Mesothelial cell of epicardium (in vitro differentiated cells): ENCODE results near the gene DPH7. TPM values are rescaled to one million over a fixed set of nuclear protein-coding genes. Genes with fewer than 3 reads are reported as not detected.

Source experiments
- DNase-seq, 2 experiments: peaks; one replicate each; pipeline ENCODE4 v3.0.0; 2021; ENCODE audit warnings: low spot score in 2 of 2; ENCODE audit not compliant: unreplicated experiment in 2 of 2
- H3K27ac Mint-ChIP-seq: 2 replicates; pipeline ENCODE4 v1.8.0; 2021; ENCODE audit warnings: mixed read lengths
- H3K27me3 Mint-ChIP-seq: 2 replicates; pipeline ENCODE4 v1.8.0; 2021; ENCODE audit warnings: low read depth, mixed read lengths
- H3K36me3 Mint-ChIP-seq: 2 replicates; pipeline ENCODE4 v1.8.0; 2021; ENCODE audit warnings: mixed read lengths
- H3K4me1 Mint-ChIP-seq: 2 replicates; pipeline ENCODE4 v1.8.0; 2021; ENCODE audit warnings: mixed read lengths
- H3K4me3 Mint-ChIP-seq: 2 replicates; pipeline ENCODE4 v1.8.0; 2021; ENCODE audit warnings: mild to moderate bottlenecking, moderate library complexity, mixed read lengths
- H3K9me3 Mint-ChIP-seq: 2 replicates; pipeline ENCODE4 v1.8.0; 2021; ENCODE audit warnings: mixed read lengths
- CTCF ChIP-seq: fragments of 200-600 bp; sonication (generic); IDR thresholded peaks from one replicate; pipeline ENCODE4 v1.5.0; 2021; ENCODE audit warnings: antibody characterized with exemption; ENCODE audit not compliant: unreplicated experiment
- total RNA-seq: library from RNA; stranded (reverse); gene quantifications from 3 replicates; pipeline ENCODE4 v1.2.1, GENCODE V29; 2021

The DPH7 gene
- total RNA-seq, 1 donor from 2014 or later: 59.4 TPM

DNA sequence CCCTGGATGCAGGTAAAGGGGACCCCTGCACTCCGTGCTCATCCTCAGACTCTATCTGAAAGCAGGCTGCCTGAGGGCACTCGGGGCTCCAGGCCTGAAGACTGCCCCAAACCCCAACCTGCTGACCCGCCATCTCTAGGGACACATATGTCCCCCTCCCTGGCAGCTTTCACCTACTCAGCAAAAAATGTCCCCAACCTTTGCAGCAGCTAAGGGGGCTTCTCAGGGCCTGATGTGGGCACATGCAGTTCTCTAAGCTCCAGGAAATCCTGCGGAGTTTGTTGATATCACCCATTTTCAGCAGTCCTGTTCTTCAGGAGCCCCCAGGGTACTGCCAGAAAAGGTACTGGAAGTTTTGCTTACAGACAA lies 2.2 kb upstream of the DPH7 start:
- Mint-ChIP-seq H3K27ac (no peak overlapping the region), H3K36me3 (peaks cover 11% of the 10 kb centered on the region), H3K4me1 (peaks cover 21% of the 10 kb centered on the region), H3K4me3 (no peak overlapping the region), H3K9me3 (no peaks in the 10 kb centered on the region), H3K27me3 (no peaks in the 10 kb centered on the region)
- DNase-seq: no peak
- TF ChIP-seq CTCF: no peak

DNA sequence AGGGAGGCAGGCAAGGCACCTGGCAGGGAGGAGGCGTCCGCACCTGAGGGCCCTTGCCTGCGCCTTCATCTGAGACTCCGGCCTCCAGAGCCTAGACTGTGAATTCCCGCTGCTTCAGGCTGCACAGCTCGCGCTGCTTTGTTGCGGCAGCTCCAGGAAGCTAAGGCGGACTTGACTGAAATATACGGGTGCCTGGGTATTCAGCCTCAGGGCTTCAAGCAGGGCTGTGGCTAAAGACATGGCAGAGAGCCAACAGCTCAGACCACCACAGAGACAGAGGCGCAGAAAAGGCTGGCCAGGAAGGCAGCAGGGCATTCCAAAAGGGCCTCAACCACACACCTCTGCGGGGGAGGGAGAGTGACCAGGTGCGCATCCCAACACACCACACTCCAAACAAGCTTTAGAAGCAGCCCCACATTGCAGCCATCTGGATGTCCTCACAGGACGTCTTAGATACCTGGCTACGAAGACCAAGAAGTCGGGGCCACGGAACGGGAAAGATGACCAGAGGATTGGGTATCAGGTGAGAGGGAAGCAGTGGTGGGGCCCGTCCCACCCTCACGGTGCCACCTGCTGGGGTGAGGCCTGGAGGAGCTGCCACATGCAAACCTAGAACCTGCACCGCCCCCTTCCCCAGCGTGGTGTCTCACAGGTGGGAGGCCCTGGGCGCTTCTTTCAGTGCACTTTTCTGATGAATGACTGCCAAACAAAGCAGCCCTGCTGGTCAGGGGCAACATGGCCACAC lies 1.7 kb upstream of the DPH7 start:
- no peak for DNase-seq
- Mint-ChIP-seq H3K9me3 (no peaks in the 10 kb centered on the region), H3K36me3 (peaks cover 11% of the 10 kb centered on the region), H3K27me3 (no peaks in the 10 kb centered on the region), H3K27ac (peak overlapping the region; percentile 25), H3K4me1 (peaks cover 21% of the 10 kb centered on the region), H3K4me3 (no peak overlapping the region)
- no peak for TF ChIP-seq CTCF

DNA sequence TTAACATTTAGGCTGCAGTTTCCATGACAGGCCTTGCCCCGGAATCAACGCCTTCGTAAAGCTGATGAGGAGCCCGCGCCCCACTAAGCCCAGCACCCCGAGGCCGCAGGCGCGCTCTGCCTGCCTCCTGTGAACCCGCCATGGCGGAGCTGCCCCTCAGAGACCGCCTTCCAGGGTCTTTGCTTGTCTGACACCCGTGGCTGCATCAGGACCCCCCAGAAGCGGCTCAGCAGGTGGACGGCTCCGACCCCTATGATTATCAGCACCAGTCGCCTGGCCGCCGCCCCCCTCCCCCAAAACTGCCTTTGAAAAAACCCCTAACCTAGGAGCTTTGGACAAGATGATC lies 507 bp upstream of the DPH7 start:
- Mint-ChIP-seq H3K4me1 (peaks cover 21% of the 10 kb centered on the region), H3K9me3 (no peaks in the 10 kb centered on the region), H3K36me3 (peaks cover 10% of the 10 kb centered on the region), H3K4me3 (peak overlapping the region; percentile 78), H3K27ac (peak overlapping the region; percentile 12), H3K27me3 (no peaks in the 10 kb centered on the region)
- no peak for DNase-seq
- TF ChIP-seq CTCF: no peak

DNA sequence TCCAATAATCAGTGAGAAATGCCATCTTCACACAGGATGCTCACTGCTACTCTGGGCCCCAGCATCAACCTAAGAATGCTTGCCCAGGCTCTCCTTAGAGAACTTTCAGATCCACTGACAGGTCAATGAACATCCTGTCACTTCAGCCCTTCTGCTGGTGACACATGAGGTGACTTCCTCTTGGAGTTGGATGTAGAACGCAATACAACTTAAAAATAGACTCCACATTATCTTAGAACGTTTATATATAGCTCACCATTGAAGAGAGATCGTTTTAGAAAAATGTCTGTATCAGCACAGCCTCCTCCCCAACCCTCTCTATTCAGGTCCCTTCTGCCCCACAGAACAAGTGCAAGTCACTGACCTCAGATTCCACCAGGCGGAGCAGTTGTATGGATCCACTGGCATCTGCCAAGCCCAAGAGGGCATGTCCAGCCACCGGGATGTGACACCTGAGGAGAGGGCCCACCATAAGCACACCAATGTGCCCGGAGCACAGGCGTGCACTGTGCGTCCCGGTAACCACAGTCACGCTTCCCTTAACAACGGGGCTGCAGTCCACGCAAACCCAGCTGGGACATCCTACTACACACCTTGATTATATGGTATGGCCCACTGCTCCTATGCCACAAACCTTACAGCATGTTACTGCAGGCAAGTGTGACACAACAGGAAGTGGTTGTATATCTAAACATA lies 2.9 kb downstream of the DPH7 start:
- Mint-ChIP-seq H3K4me3 (peak overlapping the region; percentile 26), H3K36me3 (peaks cover 13% of the 10 kb centered on the region), H3K4me1 (peaks cover 21% of the 10 kb centered on the region), H3K9me3 (no peaks in the 10 kb centered on the region), H3K27me3 (no peaks in the 10 kb centered on the region), H3K27ac (peak overlapping the region; percentile 25)
- no peak for TF ChIP-seq CTCF
- DNase-seq: no peak

DNA sequence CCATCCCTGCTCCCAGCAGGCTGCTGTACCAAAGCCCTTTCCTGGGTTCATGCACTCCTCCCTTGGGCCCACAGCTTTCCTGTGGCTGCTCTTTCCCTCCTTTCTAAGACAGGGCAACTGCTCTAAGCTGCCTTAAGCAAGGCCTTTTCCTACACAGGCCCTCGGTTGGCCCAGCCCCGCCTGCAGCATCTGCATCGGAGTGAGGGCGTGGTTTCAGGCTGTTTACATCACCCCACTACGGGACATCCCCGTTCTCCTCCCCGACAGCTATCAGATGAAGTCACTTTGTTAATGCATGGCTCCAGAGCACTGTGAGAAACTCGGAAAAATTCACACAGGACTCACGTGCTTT lies 3.4 kb downstream of the DPH7 start:
- no peak for DNase-seq
- H3K4me3 Mint-ChIP-seq: no peak overlapping the region
- H3K4me1 Mint-ChIP-seq: peaks cover 19% of the 10 kb centered on the region
- no peak overlapping the region for H3K27ac Mint-ChIP-seq
- no peak for TF ChIP-seq CTCF
- peaks cover 18% of the 10 kb centered on the region for H3K36me3 Mint-ChIP-seq
- H3K27me3 Mint-ChIP-seq: no peaks in the 10 kb centered on the region
- no peaks in the 10 kb centered on the region for H3K9me3 Mint-ChIP-seq
